NB4 (cell line): Measurements from ENCODE around the gene ZCCHC10.

ENCODE experiments used
- TF ChIP-seq, protein P1 (sequence below): IDR thresholded peaks from one replicate; pipeline ENCODE4 v1.5.1; 2012; ENCODE audit warnings: low read depth, low read length
- TF ChIP-seq, protein P2 (sequence below): IDR thresholded peaks from 2 replicates; pipeline ENCODE4 v1.6.1; 2011; ENCODE audit warnings: low read depth, low read length

DNA sequence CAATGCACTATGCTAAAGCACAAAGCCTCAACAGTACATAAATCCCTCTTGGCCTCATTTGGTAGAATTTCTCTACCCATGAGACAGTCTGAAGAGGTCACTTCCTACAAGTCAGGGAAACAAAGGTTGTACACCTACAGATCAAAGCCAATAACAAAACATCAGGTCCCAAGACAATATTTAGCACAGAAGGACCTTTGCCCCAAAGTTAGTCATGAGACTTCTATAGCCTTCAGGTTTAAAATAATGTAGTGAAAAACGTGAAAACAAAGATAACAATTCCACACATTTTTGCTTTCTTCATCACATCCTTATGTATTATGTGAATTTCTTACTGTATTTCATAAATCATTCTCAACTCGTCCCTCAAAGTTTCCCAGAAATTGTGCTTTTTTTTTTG, 78.7 kb downstream of the ZCCHC10 start:
- TF ChIP-seq, protein P1, sequence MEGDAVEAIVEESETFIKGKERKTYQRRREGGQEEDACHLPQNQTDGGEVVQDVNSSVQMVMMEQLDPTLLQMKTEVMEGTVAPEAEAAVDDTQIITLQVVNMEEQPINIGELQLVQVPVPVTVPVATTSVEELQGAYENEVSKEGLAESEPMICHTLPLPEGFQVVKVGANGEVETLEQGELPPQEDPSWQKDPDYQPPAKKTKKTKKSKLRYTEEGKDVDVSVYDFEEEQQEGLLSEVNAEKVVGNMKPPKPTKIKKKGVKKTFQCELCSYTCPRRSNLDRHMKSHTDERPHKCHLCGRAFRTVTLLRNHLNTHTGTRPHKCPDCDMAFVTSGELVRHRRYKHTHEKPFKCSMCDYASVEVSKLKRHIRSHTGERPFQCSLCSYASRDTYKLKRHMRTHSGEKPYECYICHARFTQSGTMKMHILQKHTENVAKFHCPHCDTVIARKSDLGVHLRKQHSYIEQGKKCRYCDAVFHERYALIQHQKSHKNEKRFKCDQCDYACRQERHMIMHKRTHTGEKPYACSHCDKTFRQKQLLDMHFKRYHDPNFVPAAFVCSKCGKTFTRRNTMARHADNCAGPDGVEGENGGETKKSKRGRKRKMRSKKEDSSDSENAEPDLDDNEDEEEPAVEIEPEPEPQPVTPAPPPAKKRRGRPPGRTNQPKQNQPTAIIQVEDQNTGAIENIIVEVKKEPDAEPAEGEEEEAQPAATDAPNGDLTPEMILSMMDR = no peak
- TF ChIP-seq, protein P2, sequence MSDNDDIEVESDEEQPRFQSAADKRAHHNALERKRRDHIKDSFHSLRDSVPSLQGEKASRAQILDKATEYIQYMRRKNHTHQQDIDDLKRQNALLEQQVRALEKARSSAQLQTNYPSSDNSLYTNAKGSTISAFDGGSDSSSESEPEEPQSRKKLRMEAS = no peak
